Endodermal cell (in vitro differentiated cells): ENCODE results near the gene MAP3K4. TPM values are rescaled to one million over a fixed set of nuclear protein-coding genes. Genes with fewer than 3 reads are reported as not detected.

Experiments used
- DNase-seq: peaks from one replicate; pipeline ENCODE4 v3.0.0-alpha.2; 2017
- H3K27ac ChIP-seq: 2 replicates; pipeline ENCODE4 v1.5.1; 2013; ENCODE audit warnings: mild to moderate bottlenecking, low read depth, low read length, moderate library complexity
- H3K27me3 ChIP-seq: 2 replicates; pipeline ENCODE4 v1.6.1; 2013; ENCODE audit warnings: mild to moderate bottlenecking, low read length, moderate library complexity; ENCODE audit not compliant: insufficient read depth, control insufficient read depth, poor library complexity, severe bottlenecking
- H3K36me3 ChIP-seq: 2 replicates; pipeline ENCODE4 v1.7.0; 2013; ENCODE audit warnings: mild to moderate bottlenecking, low read length, moderate library complexity; ENCODE audit not compliant: control insufficient read depth, insufficient read depth
- H3K4me1 ChIP-seq: one replicate; pipeline ENCODE4 v1.7.0; 2013; ENCODE audit warnings: low read length; ENCODE audit not compliant: control insufficient read depth, insufficient read depth
- H3K4me3 ChIP-seq: 2 replicates; pipeline ENCODE4 v1.5.1; 2013; ENCODE audit warnings: mild to moderate bottlenecking, low read length, moderate library complexity
- H3K9ac ChIP-seq: 2 replicates; pipeline ENCODE4 v1.6.1; 2013; ENCODE audit warnings: mild to moderate bottlenecking, low read length, moderate library complexity; ENCODE audit not compliant: poor library complexity, severe bottlenecking; ENCODE audit errors: extremely low read depth
- H3K9me3 ChIP-seq: 2 replicates; pipeline ENCODE4 v1.6.1; 2013; ENCODE audit warnings: mild to moderate bottlenecking, low read length, moderate library complexity; ENCODE audit not compliant: control insufficient read depth
- H3K27ac Mint-ChIP-seq: 2 replicates; pipeline ENCODE4 v1.8.0; 2020; ENCODE audit warnings: mixed read lengths
- H3K27me3 Mint-ChIP-seq: 2 replicates; pipeline ENCODE4 v1.8.0; 2021; ENCODE audit warnings: mild to moderate bottlenecking, mixed read lengths; ENCODE audit not compliant: insufficient read depth
- H3K36me3 Mint-ChIP-seq: 2 replicates; pipeline ENCODE4 v1.8.0; 2020; ENCODE audit warnings: low read depth, mixed read lengths
- H3K4me1 Mint-ChIP-seq: 2 replicates; pipeline ENCODE4 v1.8.0; 2020; ENCODE audit warnings: mixed read lengths
- H3K4me3 Mint-ChIP-seq: 2 replicates; pipeline ENCODE4 v1.8.0; 2020; ENCODE audit warnings: mild to moderate bottlenecking, moderate library complexity, mixed read lengths
- H3K9me3 Mint-ChIP-seq: 2 replicates; pipeline ENCODE4 v1.8.0; 2020; ENCODE audit warnings: mild to moderate bottlenecking, mixed read lengths
- CTCF ChIP-seq: fragments of 200-600 bp; sonication (generic); conservative IDR thresholded peaks from 2 replicates; pipeline ENCODE4 v1.5.0; 2021; ENCODE audit warnings: antibody characterized with exemption, mild to moderate bottlenecking
- WGBS, 2 experiments: methylation state at CpG; one replicate each; pipeline versions ENCODE4 v1.1.5 to v1.1.7; 2013; ENCODE audit warnings: missing lambda C conversion rate in 2 of 2, mixed read lengths in 1 of 2; ENCODE audit not compliant: insufficient coverage in 1 of 2, insufficient read length in 1 of 2; 5-methylcytosine and 5-hydroxymethylcytosine counted together
- total RNA-seq, 2 donors: library from RNA; stranded (reverse); fragmentation: NEBNext Ultra II Directional in 1 of 2; extraction: Animal tissue kit (Norgen Biotek cat#: 25700) in 1 of 2; gene quantifications; 2 replicates in 1 of 2; 3 replicates in 1 of 2; pipeline ENCODE4 v1.2.1, GENCODE V29; 2021

MAP3K4 gene
- total RNA-seq, 2 donors from 2014 or later: 82.8 to 105 TPM

DNA sequence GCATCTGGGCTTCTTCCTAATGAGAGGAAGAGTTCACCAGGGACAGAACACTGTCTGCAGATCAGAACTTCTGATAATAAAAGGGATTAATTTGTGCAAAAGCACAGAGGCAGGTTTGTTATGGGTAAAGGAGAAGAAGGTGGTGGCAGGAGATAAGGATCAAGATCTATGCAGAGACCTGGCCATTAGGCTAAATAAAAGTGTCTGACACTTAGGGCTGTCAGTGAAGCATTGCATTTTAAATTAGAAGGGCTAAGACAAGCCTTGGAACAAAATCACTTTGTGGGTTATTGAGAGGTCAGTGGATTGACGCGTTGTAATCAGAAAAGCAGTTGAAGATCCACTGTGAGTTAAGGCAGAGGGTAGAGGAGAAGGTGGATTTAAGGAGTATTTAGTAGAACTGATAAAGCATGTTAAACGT is 76.8 kb downstream of the MAP3K4 start:
- Mint-ChIP-seq H3K9me3 (peaks cover 5% of the 10 kb centered on the region), H3K27me3 (no peaks in the 10 kb centered on the region), H3K4me3 (no peak overlapping the region), H3K27ac (no peak overlapping the region), H3K4me1 (peaks cover 9% of the 10 kb centered on the region), H3K36me3 (peaks cover 31% of the 10 kb centered on the region)
- H3K9me3 ChIP-seq: peaks cover 8% of the 10 kb centered on the region
- H3K9ac ChIP-seq: no peak overlapping the region
- peaks cover 5% of the 10 kb centered on the region for H3K4me1 ChIP-seq
- no peak for TF ChIP-seq CTCF
- no peak overlapping the region for H3K27ac ChIP-seq
- H3K27me3 ChIP-seq: no peaks in the 10 kb centered on the region
- WGBS, 2 experiments: 77 to 98% methylated on average over 3 of the region's 3 CpGs
- peak overlapping the region; percentile 49 for H3K4me3 ChIP-seq
- DNase-seq: no peak
- peaks cover 35% of the 10 kb centered on the region for H3K36me3 ChIP-seq

DNA sequence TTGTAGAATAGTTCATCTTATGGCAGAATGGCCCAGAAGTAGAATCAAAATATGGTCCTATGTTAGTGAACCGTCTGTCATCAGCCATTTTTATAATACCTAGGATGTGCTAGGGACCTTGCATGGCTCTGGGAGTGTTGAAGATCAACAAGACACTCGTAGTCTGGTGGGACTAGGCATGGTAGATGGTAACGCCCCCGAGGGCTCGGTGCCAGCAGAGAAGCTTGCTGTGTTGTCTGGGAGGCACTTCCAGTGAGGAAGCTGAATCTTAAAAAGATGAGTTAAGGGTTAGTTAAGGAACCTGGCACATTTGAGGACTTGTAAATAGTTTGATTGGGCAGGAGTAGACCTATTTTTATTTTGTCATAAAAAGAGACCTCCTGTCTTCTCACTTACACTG is 82.4 kb downstream of the MAP3K4 start:
- H3K4me3 ChIP-seq: no peak overlapping the region
- no peak overlapping the region for H3K27ac ChIP-seq
- no peak overlapping the region for H3K9ac ChIP-seq
- Mint-ChIP-seq H3K4me3 (no peak overlapping the region), H3K27ac (peak overlapping the region; percentile 68), H3K36me3 (peaks cover 22% of the 10 kb centered on the region), H3K9me3 (no peaks in the 10 kb centered on the region), H3K27me3 (no peaks in the 10 kb centered on the region), H3K4me1 (no peaks in the 10 kb centered on the region)
- H3K9me3 ChIP-seq: no peaks in the 10 kb centered on the region
- no peaks in the 10 kb centered on the region for H3K27me3 ChIP-seq
- DNase-seq: no peak
- WGBS, 2 experiments: 87 to 88% methylated on average over 4 to 5 of the region's 5 CpGs
- no peak for TF ChIP-seq CTCF
- H3K4me1 ChIP-seq: peaks cover 2% of the 10 kb centered on the region
- peaks cover 59% of the 10 kb centered on the region for H3K36me3 ChIP-seq

- Histone ChIP-seq H3K9ac (no peak overlapping the region), H3K9me3 (no peaks in the 10 kb centered on the region), H3K27me3 (no peaks in the 10 kb centered on the region), H3K36me3 (peaks cover 65% of the 10 kb centered on the region), H3K27ac (no peak overlapping the region), H3K4me3 (no peak overlapping the region), H3K4me1 (peaks cover 2% of the 10 kb centered on the region)
- Mint-ChIP-seq H3K27me3 (no peaks in the 10 kb centered on the region), H3K4me3 (no peak overlapping the region), H3K4me1 (no peaks in the 10 kb centered on the region), H3K36me3 (peaks cover 25% of the 10 kb centered on the region), H3K9me3 (no peaks in the 10 kb centered on the region), H3K27ac (peak overlapping the region; percentile 28)
- 99 to 100% methylated on average over 4 to 5 of the region's 5 CpGs for whole genome bisulfite sequencing, 2 experiments
- TF ChIP-seq CTCF: no peak
- DNase-seq: no peak
Observed at GRCh38 chr6:161074496-161075121, 83.0 kb downstream of the MAP3K4 start.
